ENCODE data around the gene SBSN.

DNA sequence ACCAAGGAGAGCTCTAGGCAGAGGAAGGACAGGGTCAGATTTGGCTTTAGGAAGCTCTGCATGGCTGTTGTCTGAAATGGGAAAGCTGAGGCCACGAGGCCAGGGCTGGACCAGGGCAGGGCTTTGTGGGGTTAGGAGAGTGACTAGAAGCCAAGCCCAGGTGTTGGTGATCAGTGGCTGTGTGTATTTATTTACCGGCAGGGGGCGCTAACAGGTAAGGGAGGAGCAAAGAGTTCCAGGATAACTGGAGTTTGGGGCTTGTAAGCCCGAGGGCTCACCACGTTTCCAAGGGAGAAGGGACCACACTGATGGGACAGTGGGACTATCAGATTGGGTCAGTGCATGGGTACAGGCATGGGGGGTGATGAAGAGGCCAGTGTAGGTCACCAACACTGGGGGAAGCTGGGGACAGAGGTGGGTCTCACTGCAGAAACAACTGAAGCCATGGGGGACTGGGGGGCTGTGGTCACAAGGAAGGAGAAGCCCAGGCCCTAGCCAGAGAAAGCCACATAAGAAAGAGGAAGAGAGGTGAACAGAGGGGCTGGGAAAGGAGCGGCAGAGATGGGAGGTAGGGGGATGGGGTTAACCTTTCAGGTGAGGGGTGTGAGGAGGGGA, 21.2 kb upstream of the SBSN start:
- TF ChIP-seq FOXA1 (IDR thresholded peaks at IDR 0.05) (no peak), SP1 (IDR thresholded peaks at IDR 0.05) (no peak), GABPA (IDR thresholded peaks at IDR 0.05 in 1 of 2, conservative IDR thresholded peaks at IDR 0.05 in 1 of 2) (no peak), FOXA2 (IDR thresholded peaks at IDR 0.05) (no peak), YY1 (IDR thresholded peaks at IDR 0.05) (no peak)
- TF ChIP-seq, protein P1, sequence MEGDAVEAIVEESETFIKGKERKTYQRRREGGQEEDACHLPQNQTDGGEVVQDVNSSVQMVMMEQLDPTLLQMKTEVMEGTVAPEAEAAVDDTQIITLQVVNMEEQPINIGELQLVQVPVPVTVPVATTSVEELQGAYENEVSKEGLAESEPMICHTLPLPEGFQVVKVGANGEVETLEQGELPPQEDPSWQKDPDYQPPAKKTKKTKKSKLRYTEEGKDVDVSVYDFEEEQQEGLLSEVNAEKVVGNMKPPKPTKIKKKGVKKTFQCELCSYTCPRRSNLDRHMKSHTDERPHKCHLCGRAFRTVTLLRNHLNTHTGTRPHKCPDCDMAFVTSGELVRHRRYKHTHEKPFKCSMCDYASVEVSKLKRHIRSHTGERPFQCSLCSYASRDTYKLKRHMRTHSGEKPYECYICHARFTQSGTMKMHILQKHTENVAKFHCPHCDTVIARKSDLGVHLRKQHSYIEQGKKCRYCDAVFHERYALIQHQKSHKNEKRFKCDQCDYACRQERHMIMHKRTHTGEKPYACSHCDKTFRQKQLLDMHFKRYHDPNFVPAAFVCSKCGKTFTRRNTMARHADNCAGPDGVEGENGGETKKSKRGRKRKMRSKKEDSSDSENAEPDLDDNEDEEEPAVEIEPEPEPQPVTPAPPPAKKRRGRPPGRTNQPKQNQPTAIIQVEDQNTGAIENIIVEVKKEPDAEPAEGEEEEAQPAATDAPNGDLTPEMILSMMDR (IDR thresholded peaks at IDR 0.05; ENCODE audit: low read depth, low read length, missing input control) = peak; percentile 80
- TF ChIP-seq, protein P2, sequence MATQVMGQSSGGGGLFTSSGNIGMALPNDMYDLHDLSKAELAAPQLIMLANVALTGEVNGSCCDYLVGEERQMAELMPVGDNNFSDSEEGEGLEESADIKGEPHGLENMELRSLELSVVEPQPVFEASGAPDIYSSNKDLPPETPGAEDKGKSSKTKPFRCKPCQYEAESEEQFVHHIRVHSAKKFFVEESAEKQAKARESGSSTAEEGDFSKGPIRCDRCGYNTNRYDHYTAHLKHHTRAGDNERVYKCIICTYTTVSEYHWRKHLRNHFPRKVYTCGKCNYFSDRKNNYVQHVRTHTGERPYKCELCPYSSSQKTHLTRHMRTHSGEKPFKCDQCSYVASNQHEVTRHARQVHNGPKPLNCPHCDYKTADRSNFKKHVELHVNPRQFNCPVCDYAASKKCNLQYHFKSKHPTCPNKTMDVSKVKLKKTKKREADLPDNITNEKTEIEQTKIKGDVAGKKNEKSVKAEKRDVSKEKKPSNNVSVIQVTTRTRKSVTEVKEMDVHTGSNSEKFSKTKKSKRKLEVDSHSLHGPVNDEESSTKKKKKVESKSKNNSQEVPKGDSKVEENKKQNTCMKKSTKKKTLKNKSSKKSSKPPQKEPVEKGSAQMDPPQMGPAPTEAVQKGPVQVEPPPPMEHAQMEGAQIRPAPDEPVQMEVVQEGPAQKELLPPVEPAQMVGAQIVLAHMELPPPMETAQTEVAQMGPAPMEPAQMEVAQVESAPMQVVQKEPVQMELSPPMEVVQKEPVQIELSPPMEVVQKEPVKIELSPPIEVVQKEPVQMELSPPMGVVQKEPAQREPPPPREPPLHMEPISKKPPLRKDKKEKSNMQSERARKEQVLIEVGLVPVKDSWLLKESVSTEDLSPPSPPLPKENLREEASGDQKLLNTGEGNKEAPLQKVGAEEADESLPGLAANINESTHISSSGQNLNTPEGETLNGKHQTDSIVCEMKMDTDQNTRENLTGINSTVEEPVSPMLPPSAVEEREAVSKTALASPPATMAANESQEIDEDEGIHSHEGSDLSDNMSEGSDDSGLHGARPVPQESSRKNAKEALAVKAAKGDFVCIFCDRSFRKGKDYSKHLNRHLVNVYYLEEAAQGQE (IDR thresholded peaks at IDR 0.05) = no peak
